Measurements from ENCODE around the gene SH2B3. TPM values are rescaled to one million over a fixed set of nuclear protein-coding genes. Genes with fewer than 3 reads are reported as not detected.

The SH2B3 gene
- total RNA-seq, 2 donors from 2014 or later: 42.6 to 47.4 TPM

- TF ChIP-seq CTCF (IDR thresholded peaks at IDR 0.05): no peak
- no peak for DNase-seq (ENCODE audit: low spot score)
- H3K27ac ChIP-seq: peak overlapping the region; percentile 93 to 96
- no peaks in the 10 kb centered on the region for H3K27me3 ChIP-seq
- H3K9me3 ChIP-seq: no peaks in the 10 kb centered on the region
- peaks cover 0 to 60% of the 10 kb centered on the region in 2 donors for H3K4me1 ChIP-seq
- H3K36me3 ChIP-seq: peaks cover 14% of the 10 kb centered on the region
- no peak overlapping the region for H3K4me3 ChIP-seq
Measured at GRCh38 chr12:111414711-111415252, 9.1 kb downstream of the SH2B3 start.

- Histone ChIP-seq H3K27me3 (no peaks in the 10 kb centered on the region), H3K9me3 (no peaks in the 10 kb centered on the region), H3K4me1 (peaks cover 0 to 42% of the 10 kb centered on the region in 2 donors), H3K4me3 (no peak overlapping the region), H3K27ac (no peak overlapping the region), H3K36me3 (peaks cover 38% of the 10 kb centered on the region)
- TF ChIP-seq CTCF (IDR thresholded peaks at IDR 0.05): no peak
- no peak for DNase-seq (ENCODE audit: low spot score)
Measured at GRCh38 chr12:111417290-111417689, 11.6 kb downstream of the SH2B3 start.

- no peak overlapping the region for H3K27ac ChIP-seq
- DNase-seq (ENCODE audit: low spot score): no peak
- no peak overlapping the region for H3K4me3 ChIP-seq
- H3K4me1 ChIP-seq: peaks cover 0 to 42% of the 10 kb centered on the region in 2 donors
- no peak for TF ChIP-seq CTCF (IDR thresholded peaks at IDR 0.05)
- no peaks in the 10 kb centered on the region for H3K9me3 ChIP-seq
- H3K27me3 ChIP-seq: no peaks in the 10 kb centered on the region
- peaks cover 38% of the 10 kb centered on the region for H3K36me3 ChIP-seq
Measured at GRCh38 chr12:111417784-111418593, 12.3 kb downstream of the SH2B3 start.

GRCh38 chr12:111418594-111418880 is 12.8 kb downstream of the SH2B3 start:
- Histone ChIP-seq H3K27me3 (no peaks in the 10 kb centered on the region), H3K36me3 (peaks cover 38% of the 10 kb centered on the region), H3K4me1 (peaks cover 0 to 38% of the 10 kb centered on the region in 2 donors), H3K27ac (no peak overlapping the region), H3K9me3 (no peaks in the 10 kb centered on the region), H3K4me3 (no peak overlapping the region)
- TF ChIP-seq CTCF (IDR thresholded peaks at IDR 0.05): no peak
- DNase-seq (ENCODE audit: low spot score): no peak

- peaks cover 0 to 38% of the 10 kb centered on the region in 2 donors for H3K4me1 ChIP-seq
Measured at GRCh38 chr12:111419784-111420183, 14.1 kb downstream of the SH2B3 start.

More at GRCh38 chr12:111419784-111420183, 14.1 kb downstream of the SH2B3 start:
- H3K36me3 ChIP-seq: peaks cover 38% of the 10 kb centered on the region
- DNase-seq (ENCODE audit: low spot score): no peak
- no peak overlapping the region for H3K4me3 ChIP-seq
- H3K27me3 ChIP-seq: no peaks in the 10 kb centered on the region
- H3K9me3 ChIP-seq: no peaks in the 10 kb centered on the region
- peak overlapping the region; percentile 51 to 63 for H3K27ac ChIP-seq
- no peak for TF ChIP-seq CTCF (IDR thresholded peaks at IDR 0.05)
